NCI-H2107 (cell line): ENCODE measurements around the gene SPDYE3.

Source experiments
- DNase-seq: peaks from one replicate; lab custom pipeline; 2025; lab: John Stamatoyannopoulos, UW

The SPDYE3 gene

DNA sequence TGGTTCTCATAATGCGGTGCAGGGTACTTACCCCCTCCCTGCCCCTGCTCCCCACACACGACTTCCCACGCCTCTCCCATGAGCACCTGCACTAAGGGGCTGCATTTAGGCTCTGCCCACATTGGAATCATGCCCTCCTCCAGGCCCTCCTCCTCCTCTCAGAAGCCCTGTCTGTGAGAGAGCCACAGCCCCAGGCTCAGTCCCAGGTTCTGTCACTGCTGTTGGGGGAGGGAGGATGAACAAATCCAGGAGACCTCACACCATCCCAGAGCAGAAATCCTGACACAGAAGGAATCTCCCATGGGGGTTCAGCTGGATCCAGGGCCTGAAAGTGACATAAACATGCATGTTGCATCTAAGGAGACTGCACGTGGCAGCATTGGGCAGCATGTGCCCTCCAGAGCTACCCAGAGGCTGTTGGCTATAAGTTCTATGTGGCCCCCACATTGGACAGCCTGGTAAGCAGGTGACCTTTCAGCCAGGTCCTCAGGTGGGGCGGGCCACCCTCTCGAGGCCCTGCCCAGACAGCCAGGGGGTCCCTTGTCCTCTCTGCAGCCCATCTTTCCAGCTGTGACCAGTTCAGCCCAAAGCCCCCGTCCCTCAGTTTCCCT is 64.2 kb downstream of the SPDYE3 start:
- DNase-seq = no peak
